GM12891 (cell line): ENCODE data around the gene C1orf115.

Source experiments
- POLR2AphosphoS5 ChIP-seq: IDR thresholded peaks from 2 replicates; pipeline ENCODE4 v1.6.1; 2011; ENCODE audit warnings: low read depth, low read length, control low read depth
- TAF1 ChIP-seq: IDR thresholded peaks from 2 replicates; pipeline ENCODE4 v1.6.1; 2011; ENCODE audit warnings: low read depth, low read length, control low read depth

GRCh38 chr1:220685879-220686278 is 4.3 kb upstream of the C1orf115 start:
- TF ChIP-seq POLR2AphosphoS5, result no peak
- TF ChIP-seq TAF1, result no peak
